Transverse colon (tissue), 4 donors: ENCODE results near the gene PPP4R1. TPM values are rescaled to one million over a fixed set of nuclear protein-coding genes. Genes with fewer than 3 reads are reported as not detected.

Source experiments
- DNase-seq: peaks from one replicate; pipeline ENCODE4 v3.0.0-alpha.2; 2019
- H3K27ac ChIP-seq, 4 donors: fragments of 200-600 bp; sonication (generic); 2 replicates each; pipeline ENCODE4 v1.5.1; 2016 to 2018; ENCODE audit warnings: inconsistent platforms in 4 of 4
- H3K27me3 ChIP-seq: fragments of 200-600 bp; sonication (generic); 2 replicates; pipeline ENCODE4 v1.5.1; 2017; ENCODE audit warnings: inconsistent platforms
- H3K36me3 ChIP-seq, 4 donors: fragments of 200-600 bp; sonication (generic); 2 replicates each; pipeline ENCODE4 v1.5.1; 2017 to 2019; ENCODE audit warnings: inconsistent platforms in 4 of 4
- H3K4me1 ChIP-seq, 4 donors: fragments of 200-600 bp; sonication (generic); 2 replicates each; pipeline ENCODE4 v1.5.1; 2017 to 2020; ENCODE audit warnings: inconsistent platforms in 4 of 4
- H3K4me3 ChIP-seq, 4 donors: fragments of 200-600 bp; sonication (generic); 1 replicate in 1 of 4; 2 replicates in 3 of 4; pipeline versions ENCODE4 v1.5.1 to v1.6.1; 2017 to 2019; ENCODE audit warnings: inconsistent platforms in 4 of 4
- H3K9me3 ChIP-seq, 2 donors: fragments of 200-600 bp; sonication (generic); 2 replicates each; pipeline ENCODE4 v1.5.1; 2017 to 2019; ENCODE audit warnings: inconsistent platforms in 2 of 2
- CTCF ChIP-seq, 5 experiments: fragments of 200-600 bp in 3 of 5; fragments of 450-650 bp in 2 of 5; sonication (generic) in 3 of 5; IDR thresholded peaks; 1 replicate in 2 of 5; 2 replicates in 3 of 5; pipeline ENCODE4 v1.5.1; 2016 to 2017; ENCODE audit warnings: antibody characterized with exemption in 5 of 5, inconsistent platforms in 3 of 5, mild to moderate bottlenecking in 2 of 5, moderate library complexity in 1 of 5
- EP300 ChIP-seq: sonication (generic); formaldehyde crosslinking; IDR thresholded peaks from one replicate; pipeline ENCODE4 v1.6.1; 2017; ENCODE audit warnings: antibody characterized with exemption, low read depth
- POLR2A ChIP-seq: fragments of 450-650 bp; IDR thresholded peaks from one replicate; pipeline ENCODE4 v1.6.1; 2016; ENCODE audit warnings: antibody characterized with exemption, mild to moderate bottlenecking, moderate library complexity
- POLR2AphosphoS5 ChIP-seq, 3 donors: sonication (generic); formaldehyde crosslinking; IDR thresholded peaks; one replicate each; pipeline ENCODE4 v1.6.1; 2016; ENCODE audit warnings: antibody characterized with exemption in 3 of 3
- WGBS, 2 donors: methylation state at CpG; one replicate each; pipeline ENCODE4 v1.1.5; 2018; ENCODE audit warnings: low coverage in 1 of 2; 5-methylcytosine and 5-hydroxymethylcytosine counted together
- in situ Hi-C, 4 donors: fragments of 200-750 bp; cut with MboI; loops; one replicate each; pipeline versions ENCODE4 v1.15.0 to v1.15.1; 2017; ENCODE audit warnings: low sequenced_read_pairs in 3 of 4, low pct_ligation_motif_present in 1 of 4, low pct_unique_long_range_greater_than_20kb in 1 of 4
- intact Hi-C: fragments of 100-400 bp; cut with DNase I; formaldehyde crosslinking; loops from one replicate; pipeline ENCODE4 v1.15.1; 2023; ENCODE audit warnings: low total_unique reads
- total RNA-seq, 4 donors: library from RNA; depleted of rRNA; stranded (reverse); fragments of >200 nt; gene quantifications; one replicate each; pipeline ENCODE4 v1.1.0, GENCODE V29; 2016

PPP4R1 gene
- total RNA-seq, 4 donors from 2014 or later: 46.0 to 163 (median 79.2) TPM

GRCh38 chr18:9546468-9546867 is 67.9 kb downstream of the PPP4R1 start:
- Histone ChIP-seq H3K27ac (no peak overlapping the region), H3K9me3 (no peaks in the 10 kb centered on the region), H3K27me3 (no peaks in the 10 kb centered on the region), H3K36me3 (peaks cover 0 to 37% (median 16%) of the 10 kb centered on the region in 4 donors), H3K4me3 (no peak overlapping the region), H3K4me1 (no peaks in the 10 kb centered on the region)
- intact Hi-C loops: no loop called here
- in situ Hi-C loops: no loop called here
- no peak for TF ChIP-seq POLR2AphosphoS5 (IDR thresholded peaks at IDR 0.05)
- TF ChIP-seq POLR2A: no peak
- no peak for TF ChIP-seq CTCF (IDR thresholded peaks at IDR 0.05)
- no peak for TF ChIP-seq EP300
- DNase-seq: no peak
- 78 to 80% methylated on average over 1 to 6 of the region's 6 CpGs for WGBS, 2 donors

DNA sequence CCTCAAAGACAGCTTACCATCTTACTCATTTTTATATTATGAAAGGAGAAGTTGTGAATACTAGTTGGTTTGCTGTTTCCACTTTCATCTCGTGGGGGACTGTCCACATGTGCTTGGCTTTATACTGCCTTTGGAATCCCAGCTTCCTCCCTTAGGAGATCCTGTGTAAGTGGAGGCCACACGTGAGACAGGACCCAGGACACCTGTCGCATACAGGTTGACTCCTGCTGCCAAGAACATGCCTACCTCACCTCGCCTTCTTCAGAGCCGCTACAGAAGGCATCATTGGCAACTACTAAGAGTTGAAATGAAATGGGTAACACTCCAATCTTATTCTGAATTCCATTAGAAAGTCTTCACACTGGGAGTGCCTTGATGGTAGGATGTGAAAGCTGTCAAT is 69.3 kb downstream of the PPP4R1 start:
- no peak overlapping the region for H3K27ac ChIP-seq
- H3K27me3 ChIP-seq: no peaks in the 10 kb centered on the region
- peaks cover 0 to 36% (median 16%) of the 10 kb centered on the region in 4 donors for H3K36me3 ChIP-seq
- 71 to 81% methylated on average over 5 of the region's 5 CpGs for WGBS, 2 donors
- H3K9me3 ChIP-seq: no peaks in the 10 kb centered on the region
- no peaks in the 10 kb centered on the region for H3K4me1 ChIP-seq
- no peak overlapping the region for H3K4me3 ChIP-seq
- TF ChIP-seq POLR2AphosphoS5 (IDR thresholded peaks at IDR 0.05) (no peak), EP300 (no peak), POLR2A (no peak), CTCF (IDR thresholded peaks at IDR 0.05) (no peak)
- no peak for DNase-seq
- in situ Hi-C loops (no loop called here), intact Hi-C loops (no loop called here)

DNA sequence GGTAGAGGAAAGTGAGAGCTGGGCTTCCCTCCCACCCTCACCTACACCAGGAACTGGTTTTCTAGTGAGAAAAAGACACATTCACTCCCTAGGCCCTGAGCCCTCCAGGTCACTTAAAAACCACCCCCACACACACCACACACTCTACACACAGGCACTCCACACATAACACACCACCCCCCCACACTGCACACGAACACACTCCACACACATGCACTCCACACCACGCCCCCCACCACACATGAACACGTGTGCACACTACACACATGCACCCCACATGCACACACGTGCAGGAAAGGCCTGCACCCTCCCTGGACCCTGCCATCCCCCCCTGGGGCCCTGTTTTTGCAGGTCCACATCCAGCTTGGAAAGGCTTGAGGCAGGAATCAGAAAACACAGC is 71.4 kb downstream of the PPP4R1 start:
- Histone ChIP-seq H3K4me1 (no peaks in the 10 kb centered on the region), H3K36me3 (peaks cover 0 to 17% (median 8%) of the 10 kb centered on the region in 4 donors), H3K4me3 (no peak overlapping the region), H3K27ac (no peak overlapping the region), H3K27me3 (no peaks in the 10 kb centered on the region), H3K9me3 (no peaks in the 10 kb centered on the region)
- in situ Hi-C loops (no loop called here), intact Hi-C loops (no loop called here)
- WGBS, 2 donors: 75% methylated on average over 4 of the region's 4 CpGs; no CpG with 5 or more reads in 1 of the 2 donors
- TF ChIP-seq POLR2A (no peak), EP300 (no peak), POLR2AphosphoS5 (IDR thresholded peaks at IDR 0.05) (no peak), CTCF (IDR thresholded peaks at IDR 0.05) (no peak)
- no peak for DNase-seq

- 96 to 100% methylated on average over 1 to 8 of the region's 8 CpGs for WGBS, 2 donors
- no peaks in the 10 kb centered on the region for H3K9me3 ChIP-seq
- intact Hi-C loops: no loop called here
- H3K4me3 ChIP-seq: no peak overlapping the region
- H3K36me3 ChIP-seq: peaks cover 0 to 4% (median 1%) of the 10 kb centered on the region in 4 donors
- TF ChIP-seq POLR2A: no peak
- no peak for TF ChIP-seq POLR2AphosphoS5 (IDR thresholded peaks at IDR 0.05)
- TF ChIP-seq EP300: no peak
- TF ChIP-seq CTCF (IDR thresholded peaks at IDR 0.05): no peak
- no peak overlapping the region for H3K27ac ChIP-seq
- no peak for DNase-seq
- H3K27me3 ChIP-seq: no peaks in the 10 kb centered on the region
- in situ Hi-C loops: loop anchor here in 1 of 4 donors (10.0 kb wide), 1 partner anchor 205 kb away; the partner anchor contains the start of gene TWSG1
- H3K4me1 ChIP-seq: no peaks in the 10 kb centered on the region
Measured at GRCh38 chr18:9539938-9540337, 74.4 kb downstream of the PPP4R1 start.
